GM18909 (cell line): ENCODE data around the gene LSMEM2.
A peak's percentile ranks its signal among the peaks of the same experiment; 100 is the strongest.
"Not testable (repeated sequence)": the region's sequence is repeated elsewhere in the genome, so short reads cannot be mapped to it uniquely, and the experiment has no call there.

Experiments
- ATAC-seq: cut with Tn5 transposase; IDR thresholded peaks from one replicate; pipeline ENCODE4 v1.9.1; 2021; ENCODE audit warnings: mild to moderate bottlenecking; ENCODE audit not compliant: unreplicated experiment, poor library complexity

Gene LSMEM2

GRCh38 chr3:50263478-50264382 lies 15.2 kb upstream of the LSMEM2 start:
- ATAC-seq, result no peak

- no peak for ATAC-seq
Observed at GRCh38 chr3:50264383-50264963, 14.4 kb upstream of the LSMEM2 start.

- ATAC-seq, result no peak
Observed at GRCh38 chr3:50264964-50265485, 13.9 kb upstream of the LSMEM2 start.

GRCh38 chr3:50265571-50265970 lies 13.3 kb upstream of the LSMEM2 start:
- no peak for ATAC-seq

- no peak for ATAC-seq
Observed at GRCh38 chr3:50266017-50266416, 12.9 kb upstream of the LSMEM2 start.

- ATAC-seq, result no peak
Observed at GRCh38 chr3:50266836-50267235, 12.1 kb upstream of the LSMEM2 start.

- no peak for ATAC-seq
Observed at GRCh38 chr3:50267280-50267913, 11.5 kb upstream of the LSMEM2 start.

- no peak for ATAC-seq
Observed at GRCh38 chr3:50268276-50268675, 10.6 kb upstream of the LSMEM2 start.

GRCh38 chr3:50268703-50269451 lies 10.0 kb upstream of the LSMEM2 start, which contains the start of gene SEMA3B:
Gene SEMA3B, plus strand, starts transcription at chr3:50269147. Its CDS starts 94 bp downstream, at chr3:50269241.
- no peak for ATAC-seq

GRCh38 chr3:50269460-50269859 lies 9.4 kb upstream of the LSMEM2 start:
- no peak for ATAC-seq

- no peak for ATAC-seq
Observed at GRCh38 chr3:50269977-50270413, 8.9 kb upstream of the LSMEM2 start.

GRCh38 chr3:50270422-50271224 lies 8.3 kb upstream of the LSMEM2 start:
- ATAC-seq, result no peak

GRCh38 chr3:50271314-50271936 lies 7.5 kb upstream of the LSMEM2 start:
- no peak for ATAC-seq

- not testable (repeated sequence) for ATAC-seq
Observed at GRCh38 chr3:50272538-50272910, 6.4 kb upstream of the LSMEM2 start.

GRCh38 chr3:50272911-50273688 lies 5.8 kb upstream of the LSMEM2 start:
- ATAC-seq, result peak; percentile 82

- no peak for ATAC-seq
Observed at GRCh38 chr3:50273689-50274065, 5.2 kb upstream of the LSMEM2 start.

GRCh38 chr3:50274371-50275104 lies 4.3 kb upstream of the LSMEM2 start:
- ATAC-seq, result no peak
